HG02852 (cell line): Measurements from ENCODE around the gene TIGD3.

ENCODE experiments used
- ATAC-seq: cut with Tn5 transposase; IDR thresholded peaks from one replicate; pipeline ENCODE4 v1.9.1; 2021; ENCODE audit warnings: mild to moderate bottlenecking, moderate library complexity; ENCODE audit not compliant: unreplicated experiment

The TIGD3 gene

GRCh38 chr11:65354265-65355012 is at the start of gene TIGD3:
Gene TIGD3, plus strand, starts transcription at chr11:65354751. Its CDS starts 1,058 bp downstream, at chr11:65355809.
- peak; percentile 90 for ATAC-seq

GRCh38 chr11:65305501-65306268 is 48.9 kb upstream of the TIGD3 start:
- ATAC-seq = no peak

- ATAC-seq = no peak
Observed at GRCh38 chr11:65307298-65308229, 47.0 kb upstream of the TIGD3 start.

GRCh38 chr11:65308281-65308891 is 46.2 kb upstream of the TIGD3 start:
- ATAC-seq = no peak

- ATAC-seq = no peak
Observed at GRCh38 chr11:65309006-65309405, 45.5 kb upstream of the TIGD3 start.

- no peak for ATAC-seq
Observed at GRCh38 chr11:65310215-65310614, 44.3 kb upstream of the TIGD3 start.

- no peak for ATAC-seq
Observed at GRCh38 chr11:65310736-65311135, 43.8 kb upstream of the TIGD3 start.

- ATAC-seq = no peak
Observed at GRCh38 chr11:65311170-65311678, 43.3 kb upstream of the TIGD3 start.

- ATAC-seq = peak; percentile 80
Observed at GRCh38 chr11:65314501-65315203, 39.9 kb upstream of the TIGD3 start, which contains the start of gene CDC42EP2. Gene CDC42EP2, plus strand, starts transcription at chr11:65314866. Its CDS starts 6,033 bp downstream, at chr11:65320899.

- peak; percentile 42 for ATAC-seq
Observed at GRCh38 chr11:65315204-65315865, 39.2 kb upstream of the TIGD3 start.

- no peak for ATAC-seq
Observed at GRCh38 chr11:65315866-65316226, 38.7 kb upstream of the TIGD3 start.

- no peak for ATAC-seq
Observed at GRCh38 chr11:65316227-65317024, 38.1 kb upstream of the TIGD3 start.

- no peak for ATAC-seq
Observed at GRCh38 chr11:65317025-65317786, 37.3 kb upstream of the TIGD3 start.

GRCh38 chr11:65320386-65321075 is 34.0 kb upstream of the TIGD3 start:
- no peak for ATAC-seq

GRCh38 chr11:65321076-65321475 is 33.5 kb upstream of the TIGD3 start:
- ATAC-seq = no peak

- ATAC-seq = no peak
Observed at GRCh38 chr11:65321828-65322485, 32.6 kb upstream of the TIGD3 start.

GRCh38 chr11:65323813-65324212 is 30.7 kb upstream of the TIGD3 start:
- no peak for ATAC-seq
